Measurements from ENCODE around the gene YWHAQ. TPM values are rescaled to one million over a fixed set of nuclear protein-coding genes. Genes with fewer than 3 reads are reported as not detected.

Gene YWHAQ
- total and polyA plus RNA-seq, 9 of the 15 experiments (the other 6 are each of a cell fraction or from before 2014, with no cell fraction given) = 63.1 to 359 (median 203) TPM

GRCh38 chr2:9680082-9680481 is 49.3 kb upstream of the YWHAQ start (continued):
- TF ChIP-seq JUND (IDR thresholded peaks at IDR 0.05; ENCODE audit: borderline replicate concordance, low read depth, low read length) (no peak), JUND (tag; IDR thresholded peaks at IDR 0.05; ENCODE audit: borderline replicate concordance, low read depth, low read length) (peak; percentile 57; the same call in 1 of the 3 replicates), DDX20 (tag; IDR thresholded peaks at IDR 0.05; ENCODE audit: low read depth) (0 out of 2 replicates have a peak, but pooled peaks have one; percentile 61), IRF9 (tag; IDR thresholded peaks at IDR 0.05) (peak; percentile 52; the same call in 1 of the 2 replicates), ZNF589 (CRISPR knock-in tag; IDR thresholded peaks at IDR 0.05; ENCODE audit: low read depth) (peak; percentile 32; the same call in 1 of the 2 replicates), MEF2A (IDR thresholded peaks at IDR 0.05; ENCODE audit: control insufficient read depth, low read depth, low read length) (no peak), ZBTB17 (CRISPR knock-in tag; IDR thresholded peaks at IDR 0.05) (0 out of 2 replicates have a peak, but pooled peaks have one; percentile 38), ZNF384 (IDR thresholded peaks at IDR 0.05; ENCODE audit: low read depth, low read length) (no peak), ILK (tag; IDR thresholded peaks at IDR 0.05; ENCODE audit: borderline replicate concordance, low read depth) (peak; percentile 32; the same call in 1 of the 2 replicates), EHMT2 (IDR thresholded peaks at IDR 0.05) (0 out of 2 replicates have a peak, but pooled peaks have one; percentile 45), ID3 (CRISPR knock-in tag; IDR thresholded peaks at IDR 0.05) (no peak), ID3 (tag; IDR thresholded peaks at IDR 0.05) (peak; percentile 94), ZNF311 (CRISPR knock-in tag; IDR thresholded peaks at IDR 0.05) (peak; percentile 40; the same call in 1 of the 2 replicates), ZNF609 (CRISPR knock-in tag; IDR thresholded peaks at IDR 0.05; ENCODE audit: borderline replicate concordance) (no peak), CBFA2T3 (IDR thresholded peaks at IDR 0.05) (peak; percentile 46), TAL1 (IDR thresholded peaks at IDR 0.05) (peak; percentile 42; the same call in 1 of the 2 replicates), KDM4B (IDR thresholded peaks at IDR 0.05; ENCODE audit: borderline replicate concordance in 2 of 2, low read depth in 1 of 2) (no peak), HINFP (tag; conservative IDR thresholded peaks at IDR 0.05; ENCODE audit: low read depth) (peak; percentile 71; the same call in 1 of the 2 replicates)

Data from K562 (cell line).